Measurements from ENCODE around the gene ECI2.

GRCh38 chr6:4093288-4093687, 42.1 kb downstream of the ECI2 start:
- TF ChIP-seq, protein P1, sequence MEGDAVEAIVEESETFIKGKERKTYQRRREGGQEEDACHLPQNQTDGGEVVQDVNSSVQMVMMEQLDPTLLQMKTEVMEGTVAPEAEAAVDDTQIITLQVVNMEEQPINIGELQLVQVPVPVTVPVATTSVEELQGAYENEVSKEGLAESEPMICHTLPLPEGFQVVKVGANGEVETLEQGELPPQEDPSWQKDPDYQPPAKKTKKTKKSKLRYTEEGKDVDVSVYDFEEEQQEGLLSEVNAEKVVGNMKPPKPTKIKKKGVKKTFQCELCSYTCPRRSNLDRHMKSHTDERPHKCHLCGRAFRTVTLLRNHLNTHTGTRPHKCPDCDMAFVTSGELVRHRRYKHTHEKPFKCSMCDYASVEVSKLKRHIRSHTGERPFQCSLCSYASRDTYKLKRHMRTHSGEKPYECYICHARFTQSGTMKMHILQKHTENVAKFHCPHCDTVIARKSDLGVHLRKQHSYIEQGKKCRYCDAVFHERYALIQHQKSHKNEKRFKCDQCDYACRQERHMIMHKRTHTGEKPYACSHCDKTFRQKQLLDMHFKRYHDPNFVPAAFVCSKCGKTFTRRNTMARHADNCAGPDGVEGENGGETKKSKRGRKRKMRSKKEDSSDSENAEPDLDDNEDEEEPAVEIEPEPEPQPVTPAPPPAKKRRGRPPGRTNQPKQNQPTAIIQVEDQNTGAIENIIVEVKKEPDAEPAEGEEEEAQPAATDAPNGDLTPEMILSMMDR (IDR thresholded peaks at IDR 0.05; ENCODE audit: poor library complexity) = no peak
- TF ChIP-seq EZH2phosphoT487 (IDR thresholded peaks at IDR 0.05; ENCODE audit: low read depth, severe bottlenecking, unreplicated experiment) (no peak), EZH2 (IDR thresholded peaks at IDR 0.05; ENCODE audit: borderline replicate concordance) (no peak)

All from hepatocyte (in vitro differentiated cells).